GM23338 (cell line): ENCODE data around the gene IGSF21. TPM values are rescaled to one million over a fixed set of nuclear protein-coding genes. Genes with fewer than 3 reads are reported as not detected.

ENCODE experiments used
- ATAC-seq: fragments of 200-7000 bp; cut with Tn5 transposase; 3 replicates; pipeline ENCODE4 v1.9.1; 2020
- DNase-seq: peaks from one replicate; pipeline ENCODE4 v3.0.0-alpha.2; 2015; ENCODE audit warnings: low spot score
- H2AFZ ChIP-seq: fragments of 200-600 bp; sonication (generic); 2 replicates; pipeline ENCODE4 v1.8.0; 2016; ENCODE audit warnings: antibody characterized with exemption, mild to moderate bottlenecking, moderate library complexity
- H3F3A ChIP-seq: fragments of 200-600 bp; sonication (generic); replicated peaks from 2 replicates; pipeline ENCODE4 v1.8.0; 2017; ENCODE audit warnings: antibody characterized with exemption, mixed run types, low read depth
- H3K27ac ChIP-seq: fragments of 200-600 bp; sonication (generic); 2 replicates; pipeline ENCODE4 v1.6.1; 2016; ENCODE audit warnings: low read depth
- H3K27me3 ChIP-seq: fragments of 200-600 bp; sonication (generic); 2 replicates; pipeline ENCODE4 v1.8.0; 2016; ENCODE audit warnings: mild to moderate bottlenecking, mixed run types, moderate library complexity; ENCODE audit not compliant: insufficient read depth
- H3K36me3 ChIP-seq: fragments of 200-600 bp; sonication (generic); 2 replicates; pipeline ENCODE4 v1.8.0; 2016; ENCODE audit warnings: mild to moderate bottlenecking; ENCODE audit not compliant: insufficient read depth
- H3K4me1 ChIP-seq: fragments of 200-600 bp; sonication (generic); 2 replicates; pipeline ENCODE4 v1.8.0; 2016; ENCODE audit warnings: mild to moderate bottlenecking, moderate library complexity; ENCODE audit not compliant: insufficient read depth
- H3K4me2 ChIP-seq: fragments of 200-600 bp; sonication (generic); 2 replicates; pipeline ENCODE4 v1.7.1; 2017; ENCODE audit warnings: mixed run types
- H3K4me3 ChIP-seq: fragments of 200-600 bp; sonication (generic); 2 replicates; pipeline ENCODE4 v1.6.1; 2016; ENCODE audit warnings: mixed run types
- H3K79me2 ChIP-seq: fragments of 200-600 bp; sonication (generic); replicated peaks from 2 replicates; pipeline ENCODE4 v1.8.0; 2017; ENCODE audit warnings: mild to moderate bottlenecking; ENCODE audit not compliant: insufficient read depth
- H3K9me2 ChIP-seq: fragments of 200-600 bp; sonication (generic); 2 replicates; pipeline ENCODE4 v1.8.0; 2017; ENCODE audit not compliant: insufficient read depth
- H4K20me1 ChIP-seq: fragments of 200-600 bp; sonication (generic); replicated peaks from 2 replicates; pipeline ENCODE4 v1.8.0; 2017; ENCODE audit warnings: mild to moderate bottlenecking; ENCODE audit not compliant: insufficient read depth
- H3K27ac Mint-ChIP-seq: 2 replicates; pipeline ENCODE4 v1.8.0; 2020; ENCODE audit warnings: inconsistent platforms, mild to moderate bottlenecking, moderate library complexity, mixed read lengths
- H3K27me3 Mint-ChIP-seq: 3 replicates; pipeline ENCODE4 v1.8.0; 2022; ENCODE audit warnings: low read depth, mild to moderate bottlenecking, moderate library complexity, mixed read lengths, inconsistent platforms; ENCODE audit not compliant: insufficient read depth, poor library complexity
- H3K36me3 Mint-ChIP-seq: 3 replicates; pipeline ENCODE4 v1.8.0; 2021; ENCODE audit warnings: low read depth, mild to moderate bottlenecking, inconsistent platforms, moderate library complexity, mixed read lengths
- H3K4me1 Mint-ChIP-seq: 3 replicates; pipeline ENCODE4 v1.8.0; 2020; ENCODE audit warnings: mild to moderate bottlenecking, inconsistent platforms, mixed read lengths
- H3K4me3 Mint-ChIP-seq: 3 replicates; pipeline ENCODE4 v1.8.0; 2021; ENCODE audit warnings: moderate library complexity, mild to moderate bottlenecking, inconsistent platforms, mixed read lengths
- H3K9me3 Mint-ChIP-seq: 3 replicates; pipeline ENCODE4 v1.8.0; 2020; ENCODE audit warnings: moderate library complexity, mild to moderate bottlenecking, inconsistent platforms, mixed read lengths
- CREB1 ChIP-seq: fragments of 250-450 bp; sonication (Bioruptor Pico); IDR thresholded peaks from 2 replicates; pipeline ENCODE4 v1.5.0; 2020; ENCODE audit warnings: low read depth, mild to moderate bottlenecking, moderate library complexity
- NANOG ChIP-seq: IDR thresholded peaks from 2 replicates; pipeline ENCODE4 v1.6.1; 2016; ENCODE audit warnings: antibody characterized with exemption, borderline replicate concordance
- POLR2AphosphoS5 ChIP-seq: IDR thresholded peaks from 2 replicates; pipeline ENCODE4 v1.6.1; 2016; ENCODE audit warnings: antibody characterized with exemption, low read depth
- STAT1 ChIP-seq: IDR thresholded peaks from one replicate; pipeline ENCODE4 v1.6.1; 2016; ENCODE audit warnings: antibody characterized with exemption; ENCODE audit not compliant: unreplicated experiment
- ZNF114 ChIP-seq: fragments of 250-450 bp; sonication (Bioruptor Pico); IDR thresholded peaks from 2 replicates; pipeline ENCODE4 v1.5.0; 2020; ENCODE audit warnings: mild to moderate bottlenecking, moderate library complexity
- ZNF331 ChIP-seq: fragments of 250-450 bp; sonication (Bioruptor Pico); IDR thresholded peaks from 2 replicates; pipeline ENCODE4 v1.5.0; 2020; ENCODE audit warnings: low read depth, mild to moderate bottlenecking, moderate library complexity
- polyA plus RNA-seq: library from polyadenylated mRNA; unstranded; fragments of >200 nt; fragmentation: Nextera tagmentation; extraction: Ambion mirVana; gene quantifications from 2 replicates; pipeline ENCODE4 v1.2.1, GENCODE V29; 2016
- total RNA-seq: library from RNA; depleted of rRNA; stranded (reverse); fragments of >200 nt; shearing (Covaris generic); gene quantifications from 2 replicates; pipeline ENCODE4 v1.2.3, GENCODE V29; 2014
- TF ChIP-seq, protein P1 (sequence below): IDR thresholded peaks from 2 replicates; pipeline ENCODE4 v1.6.1; 2016; ENCODE audit warnings: antibody characterized with exemption
- TF ChIP-seq, protein P2 (sequence below), 2 experiments: fragments of 200-600 bp in 1 of 2; sonication (generic) in 1 of 2; conservative IDR thresholded peaks; 2 replicates each; pipeline versions ENCODE4 v1.5.1 to v1.6.1; 2016 to 2017; ENCODE audit warnings: antibody characterized with exemption in 2 of 2, low read depth in 2 of 2, mild to moderate bottlenecking in 2 of 2, moderate library complexity in 1 of 2
- TF ChIP-seq, protein P3 (sequence below): IDR thresholded peaks from one replicate; pipeline ENCODE4 v1.6.1; 2018; ENCODE audit warnings: antibody characterized with exemption; ENCODE audit not compliant: unreplicated experiment

IGSF21 gene
- total and polyA plus RNA-seq, 2 experiments from 2014 or later: 15.6 to 15.7 TPM

GRCh38 chr1:18130356-18130755 lies 22.8 kb downstream of the IGSF21 start:
- no peaks in the 10 kb centered on the region; the same call in 1 of the 2 replicates for H3K79me2 ChIP-seq
- H3K36me3 ChIP-seq: no peaks in the 10 kb centered on the region
- no peak overlapping the region for H3K27ac Mint-ChIP-seq
- no peaks in the 10 kb centered on the region; the same call in 1 of the 2 replicates for H4K20me1 ChIP-seq
- no peaks in the 10 kb centered on the region for H3K27me3 ChIP-seq
- H3K4me1 Mint-ChIP-seq: peaks cover 41% of the 10 kb centered on the region
- peaks cover 20% of the 10 kb centered on the region for H3K4me1 ChIP-seq
- no peak overlapping the region for H3K4me2 ChIP-seq
- no peak overlapping the region for H3K4me3 Mint-ChIP-seq
- 0 out of 3 replicates have a peak, but pooled peaks cover under 1% of the 10 kb centered on the region for H3K36me3 Mint-ChIP-seq
- no peaks in the 10 kb centered on the region for H3F3A ChIP-seq
- H3K27me3 Mint-ChIP-seq: peaks cover 13% of the 10 kb centered on the region
- H3K27ac ChIP-seq: no peak overlapping the region
- H3K4me3 ChIP-seq: no peak overlapping the region
- no peak for TF ChIP-seq CREB1
- DNase-seq (no peak), ATAC-seq (no peak)
- no peaks in the 10 kb centered on the region for H3K9me2 ChIP-seq
- H2AFZ ChIP-seq: no peak overlapping the region
- no peaks in the 10 kb centered on the region for H3K9me3 Mint-ChIP-seq

GRCh38 chr1:18132022-18132710 lies 24.6 kb downstream of the IGSF21 start:
- no peaks in the 10 kb centered on the region for H3K36me3 Mint-ChIP-seq
- no peak overlapping the region for H3K27ac Mint-ChIP-seq
- Histone ChIP-seq H3K27ac (no peak overlapping the region), H3K9me2 (no peaks in the 10 kb centered on the region), H4K20me1 (no peaks in the 10 kb centered on the region; the same call in 1 of the 2 replicates), H3F3A (no peaks in the 10 kb centered on the region), H3K79me2 (peaks cover 14% of the 10 kb centered on the region; the same call in 1 of the 2 replicates), H2AFZ (no peak overlapping the region), H3K36me3 (no peaks in the 10 kb centered on the region), H3K4me3 (no peak overlapping the region), H3K4me2 (peak overlapping the region; percentile 65; the same call in 1 of the 2 replicates), H3K27me3 (no peaks in the 10 kb centered on the region), H3K4me1 (peaks cover 20% of the 10 kb centered on the region)
- H3K27me3 Mint-ChIP-seq: peaks cover 5% of the 10 kb centered on the region
- peaks cover 29% of the 10 kb centered on the region for H3K4me1 Mint-ChIP-seq
- no peak overlapping the region for H3K4me3 Mint-ChIP-seq
- peaks cover 2% of the 10 kb centered on the region; the same call in 1 of the 3 replicates for H3K9me3 Mint-ChIP-seq
- TF ChIP-seq, protein P1, sequence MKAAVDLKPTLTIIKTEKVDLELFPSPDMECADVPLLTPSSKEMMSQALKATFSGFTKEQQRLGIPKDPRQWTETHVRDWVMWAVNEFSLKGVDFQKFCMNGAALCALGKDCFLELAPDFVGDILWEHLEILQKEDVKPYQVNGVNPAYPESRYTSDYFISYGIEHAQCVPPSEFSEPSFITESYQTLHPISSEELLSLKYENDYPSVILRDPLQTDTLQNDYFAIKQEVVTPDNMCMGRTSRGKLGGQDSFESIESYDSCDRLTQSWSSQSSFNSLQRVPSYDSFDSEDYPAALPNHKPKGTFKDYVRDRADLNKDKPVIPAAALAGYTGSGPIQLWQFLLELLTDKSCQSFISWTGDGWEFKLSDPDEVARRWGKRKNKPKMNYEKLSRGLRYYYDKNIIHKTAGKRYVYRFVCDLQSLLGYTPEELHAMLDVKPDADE: no peak
- ATAC-seq: peak; percentile 17; the same call in 1 of the 3 replicates
- no peak for DNase-seq

DNA sequence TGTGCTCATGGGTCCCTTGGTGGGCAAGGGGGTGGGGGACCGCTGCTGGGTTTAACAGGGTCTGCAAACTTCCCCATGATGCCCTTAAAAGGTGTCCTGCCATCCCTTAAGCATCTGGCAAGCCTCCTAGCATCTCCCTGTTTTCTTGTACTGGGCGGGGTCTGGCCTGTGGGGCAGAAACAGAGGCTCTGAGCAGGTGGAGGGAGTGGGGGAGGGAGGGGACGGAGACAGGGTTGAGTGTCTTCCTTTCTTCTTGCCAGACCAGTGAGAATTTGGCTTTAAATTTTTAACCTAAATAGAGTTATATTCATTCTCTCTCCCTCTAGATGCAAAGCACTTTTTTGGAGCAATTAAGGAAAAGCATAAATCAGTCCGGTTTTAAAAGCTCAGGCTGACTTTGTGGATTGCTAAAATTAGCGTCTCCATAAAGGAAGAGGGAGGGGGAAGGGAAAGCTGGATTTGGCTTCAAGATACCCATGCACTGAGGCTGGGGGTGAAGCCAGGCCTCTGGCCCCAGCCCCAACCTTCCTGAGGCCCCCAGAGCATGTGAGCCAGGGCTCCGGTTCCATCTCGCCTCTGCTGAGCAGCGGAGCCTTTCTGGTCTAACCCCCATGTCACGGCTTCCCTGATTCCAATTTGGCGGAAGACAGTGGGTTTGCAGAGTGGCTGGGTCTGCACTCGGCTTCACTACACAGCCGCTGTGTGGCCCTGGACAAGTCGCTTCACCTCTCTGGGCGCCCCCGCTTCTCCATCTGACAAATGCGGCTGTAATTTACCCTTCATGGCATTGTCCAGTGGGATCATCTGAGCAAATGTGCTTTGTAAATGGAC lies 25.3 kb downstream of the IGSF21 start:
- peaks cover 2% of the 10 kb centered on the region; the same call in 1 of the 3 replicates for H3K9me3 Mint-ChIP-seq
- H3K4me2 ChIP-seq: peak overlapping the region; percentile 65
- TF ChIP-seq, protein P1: no peak
- TF ChIP-seq POLR2AphosphoS5: no peak
- TF ChIP-seq, protein P2, sequence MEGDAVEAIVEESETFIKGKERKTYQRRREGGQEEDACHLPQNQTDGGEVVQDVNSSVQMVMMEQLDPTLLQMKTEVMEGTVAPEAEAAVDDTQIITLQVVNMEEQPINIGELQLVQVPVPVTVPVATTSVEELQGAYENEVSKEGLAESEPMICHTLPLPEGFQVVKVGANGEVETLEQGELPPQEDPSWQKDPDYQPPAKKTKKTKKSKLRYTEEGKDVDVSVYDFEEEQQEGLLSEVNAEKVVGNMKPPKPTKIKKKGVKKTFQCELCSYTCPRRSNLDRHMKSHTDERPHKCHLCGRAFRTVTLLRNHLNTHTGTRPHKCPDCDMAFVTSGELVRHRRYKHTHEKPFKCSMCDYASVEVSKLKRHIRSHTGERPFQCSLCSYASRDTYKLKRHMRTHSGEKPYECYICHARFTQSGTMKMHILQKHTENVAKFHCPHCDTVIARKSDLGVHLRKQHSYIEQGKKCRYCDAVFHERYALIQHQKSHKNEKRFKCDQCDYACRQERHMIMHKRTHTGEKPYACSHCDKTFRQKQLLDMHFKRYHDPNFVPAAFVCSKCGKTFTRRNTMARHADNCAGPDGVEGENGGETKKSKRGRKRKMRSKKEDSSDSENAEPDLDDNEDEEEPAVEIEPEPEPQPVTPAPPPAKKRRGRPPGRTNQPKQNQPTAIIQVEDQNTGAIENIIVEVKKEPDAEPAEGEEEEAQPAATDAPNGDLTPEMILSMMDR (conservative IDR thresholded peaks at IDR 0.05; ENCODE audit: low read depth in 2 of 2): no peak
- TF ChIP-seq NANOG: no peak
- TF ChIP-seq ZNF114 (CRISPR knock-in tag): no peak
- TF ChIP-seq, protein P3, sequence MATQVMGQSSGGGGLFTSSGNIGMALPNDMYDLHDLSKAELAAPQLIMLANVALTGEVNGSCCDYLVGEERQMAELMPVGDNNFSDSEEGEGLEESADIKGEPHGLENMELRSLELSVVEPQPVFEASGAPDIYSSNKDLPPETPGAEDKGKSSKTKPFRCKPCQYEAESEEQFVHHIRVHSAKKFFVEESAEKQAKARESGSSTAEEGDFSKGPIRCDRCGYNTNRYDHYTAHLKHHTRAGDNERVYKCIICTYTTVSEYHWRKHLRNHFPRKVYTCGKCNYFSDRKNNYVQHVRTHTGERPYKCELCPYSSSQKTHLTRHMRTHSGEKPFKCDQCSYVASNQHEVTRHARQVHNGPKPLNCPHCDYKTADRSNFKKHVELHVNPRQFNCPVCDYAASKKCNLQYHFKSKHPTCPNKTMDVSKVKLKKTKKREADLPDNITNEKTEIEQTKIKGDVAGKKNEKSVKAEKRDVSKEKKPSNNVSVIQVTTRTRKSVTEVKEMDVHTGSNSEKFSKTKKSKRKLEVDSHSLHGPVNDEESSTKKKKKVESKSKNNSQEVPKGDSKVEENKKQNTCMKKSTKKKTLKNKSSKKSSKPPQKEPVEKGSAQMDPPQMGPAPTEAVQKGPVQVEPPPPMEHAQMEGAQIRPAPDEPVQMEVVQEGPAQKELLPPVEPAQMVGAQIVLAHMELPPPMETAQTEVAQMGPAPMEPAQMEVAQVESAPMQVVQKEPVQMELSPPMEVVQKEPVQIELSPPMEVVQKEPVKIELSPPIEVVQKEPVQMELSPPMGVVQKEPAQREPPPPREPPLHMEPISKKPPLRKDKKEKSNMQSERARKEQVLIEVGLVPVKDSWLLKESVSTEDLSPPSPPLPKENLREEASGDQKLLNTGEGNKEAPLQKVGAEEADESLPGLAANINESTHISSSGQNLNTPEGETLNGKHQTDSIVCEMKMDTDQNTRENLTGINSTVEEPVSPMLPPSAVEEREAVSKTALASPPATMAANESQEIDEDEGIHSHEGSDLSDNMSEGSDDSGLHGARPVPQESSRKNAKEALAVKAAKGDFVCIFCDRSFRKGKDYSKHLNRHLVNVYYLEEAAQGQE: no peak
- no peak for TF ChIP-seq ZNF331 (CRISPR knock-in tag)
- no peak for TF ChIP-seq STAT1

More for the DNA sequence above, 25.3 kb downstream of the IGSF21 start:
- Histone ChIP-seq H3K4me1 (peaks cover 20% of the 10 kb centered on the region), H3F3A (no peaks in the 10 kb centered on the region), H3K27ac (no peak overlapping the region), H3K36me3 (no peaks in the 10 kb centered on the region), H4K20me1 (no peaks in the 10 kb centered on the region; the same call in 1 of the 2 replicates), H3K4me3 (0 out of 2 replicates have a peak overlapping the region, but pooled peaks have one; percentile 23), H3K79me2 (peaks cover 16% of the 10 kb centered on the region; the same call in 1 of the 2 replicates), H2AFZ (no peak overlapping the region), H3K27me3 (no peaks in the 10 kb centered on the region), H3K9me2 (no peaks in the 10 kb centered on the region)
- H3K27me3 Mint-ChIP-seq: peaks cover 5% of the 10 kb centered on the region
- H3K4me1 Mint-ChIP-seq: peaks cover 27% of the 10 kb centered on the region
- peak; percentile 46 for DNase-seq
- H3K36me3 Mint-ChIP-seq: no peaks in the 10 kb centered on the region
- H3K27ac Mint-ChIP-seq: no peak overlapping the region
- ATAC-seq: peak; percentile 75
- no peak overlapping the region for H3K4me3 Mint-ChIP-seq
